Tibial nerve (tissue), 4 donors: ENCODE data around the gene MOGAT1. TPM values are rescaled to one million over a fixed set of nuclear protein-coding genes. Genes with fewer than 3 reads are reported as not detected.

Experiments
- DNase-seq, 2 donors: peaks; one replicate each; pipeline ENCODE4 v3.0.0-alpha.2; 2019; ENCODE audit warnings: low spot score in 2 of 2
- H3K27ac ChIP-seq, 4 donors: fragments of 200-600 bp; sonication (generic) in 3 of 4; one replicate each; pipeline ENCODE4 v1.5.1; 2017 to 2019; ENCODE audit warnings: mild to moderate bottlenecking in 1 of 4
- H3K27me3 ChIP-seq, 2 donors: fragments of 200-600 bp; sonication (generic) in 1 of 2; one replicate each; pipeline versions ENCODE4 v1.5.1 to v1.6.0; 2017 to 2019
- H3K36me3 ChIP-seq, 3 donors: fragments of 200-600 bp; sonication (generic); one replicate each; pipeline ENCODE4 v1.5.1; 2018 to 2019
- H3K4me1 ChIP-seq, 4 donors: fragments of 200-600 bp; sonication (generic) in 3 of 4; one replicate each; pipeline ENCODE4 v1.5.1; 2017 to 2019
- H3K4me3 ChIP-seq, 4 donors: fragments of 200-600 bp; sonication (generic) in 3 of 4; one replicate each; pipeline ENCODE4 v1.5.1; 2017 to 2019; ENCODE audit warnings: mild to moderate bottlenecking in 1 of 4, moderate library complexity in 1 of 4
- H3K9me3 ChIP-seq, 4 donors: fragments of 200-600 bp; sonication (generic) in 3 of 4; one replicate each; pipeline ENCODE4 v1.5.1; 2017 to 2019
- EP300 ChIP-seq, 2 donors: sonication (generic); formaldehyde crosslinking; IDR thresholded peaks; one replicate each; pipeline ENCODE4 v1.6.1; 2017; ENCODE audit warnings: antibody characterized with exemption in 2 of 2, mild to moderate bottlenecking in 1 of 2
- POLR2A ChIP-seq, 2 donors: fragments of 450-650 bp; IDR thresholded peaks; one replicate each; pipeline ENCODE4 v1.6.1; 2017; ENCODE audit warnings: antibody characterized with exemption in 2 of 2, mild to moderate bottlenecking in 2 of 2, moderate library complexity in 2 of 2
- WGBS, 2 donors: methylation state at CpG; one replicate each; pipeline ENCODE4 v1.1.5; 2018; 5-methylcytosine and 5-hydroxymethylcytosine counted together
- total RNA-seq, 4 donors: library from RNA; depleted of rRNA; stranded (reverse); fragments of >200 nt; gene quantifications; one replicate each; pipeline ENCODE4 v1.1.0, GENCODE V29; 2016
- TF ChIP-seq, protein P1 (sequence below), 5 experiments: fragments of 200-600 bp in 3 of 5; fragments of 450-650 bp in 2 of 5; sonication (generic) in 3 of 5; IDR thresholded peaks; one replicate each; pipeline ENCODE4 v1.5.1; 2016 to 2019; ENCODE audit warnings: antibody characterized with exemption in 5 of 5, mild to moderate bottlenecking in 3 of 5, moderate library complexity in 2 of 5

The MOGAT1 gene
- total RNA-seq, 4 donors from 2014 or later, result not detected

DNA sequence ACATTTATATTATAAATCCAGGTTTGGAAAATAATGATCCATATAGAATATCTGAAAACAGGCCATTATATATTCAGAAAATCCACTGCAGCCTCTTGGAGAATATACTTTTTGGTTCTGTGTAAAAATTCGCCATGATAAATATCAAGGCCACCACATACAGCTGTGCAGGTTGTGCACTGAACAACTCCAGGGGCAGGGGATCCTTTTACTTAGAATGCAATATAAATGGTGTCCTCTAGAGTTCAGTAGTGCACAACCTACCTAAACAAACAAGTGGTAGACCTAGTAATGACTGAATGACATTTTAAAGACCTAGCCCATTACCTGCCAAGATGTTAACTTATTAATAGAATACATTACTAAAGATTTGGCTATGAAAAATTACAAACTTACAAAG lies 22.4 kb downstream of the MOGAT1 start:
- no peak for DNase-seq
- no peaks in the 10 kb centered on the region for H3K27me3 ChIP-seq
- peaks cover 0 to 3% (median 0%) of the 10 kb centered on the region in 4 donors for H3K4me1 ChIP-seq
- no peaks in the 10 kb centered on the region for H3K36me3 ChIP-seq
- H3K4me3 ChIP-seq, result no peak overlapping the region
- TF ChIP-seq POLR2A (IDR thresholded peaks at IDR 0.05), result no peak
- TF ChIP-seq EP300 (IDR thresholded peaks at IDR 0.05), result no peak
- TF ChIP-seq, protein P1, sequence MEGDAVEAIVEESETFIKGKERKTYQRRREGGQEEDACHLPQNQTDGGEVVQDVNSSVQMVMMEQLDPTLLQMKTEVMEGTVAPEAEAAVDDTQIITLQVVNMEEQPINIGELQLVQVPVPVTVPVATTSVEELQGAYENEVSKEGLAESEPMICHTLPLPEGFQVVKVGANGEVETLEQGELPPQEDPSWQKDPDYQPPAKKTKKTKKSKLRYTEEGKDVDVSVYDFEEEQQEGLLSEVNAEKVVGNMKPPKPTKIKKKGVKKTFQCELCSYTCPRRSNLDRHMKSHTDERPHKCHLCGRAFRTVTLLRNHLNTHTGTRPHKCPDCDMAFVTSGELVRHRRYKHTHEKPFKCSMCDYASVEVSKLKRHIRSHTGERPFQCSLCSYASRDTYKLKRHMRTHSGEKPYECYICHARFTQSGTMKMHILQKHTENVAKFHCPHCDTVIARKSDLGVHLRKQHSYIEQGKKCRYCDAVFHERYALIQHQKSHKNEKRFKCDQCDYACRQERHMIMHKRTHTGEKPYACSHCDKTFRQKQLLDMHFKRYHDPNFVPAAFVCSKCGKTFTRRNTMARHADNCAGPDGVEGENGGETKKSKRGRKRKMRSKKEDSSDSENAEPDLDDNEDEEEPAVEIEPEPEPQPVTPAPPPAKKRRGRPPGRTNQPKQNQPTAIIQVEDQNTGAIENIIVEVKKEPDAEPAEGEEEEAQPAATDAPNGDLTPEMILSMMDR (IDR thresholded peaks at IDR 0.05), result no peak
- WGBS, 2 donors, result 90 to 100% methylated on average over 1 of the region's 1 CpG
- no peak overlapping the region for H3K27ac ChIP-seq
- H3K9me3 ChIP-seq, result no peaks in the 10 kb centered on the region

- Histone ChIP-seq H3K27ac (no peak overlapping the region), H3K27me3 (no peaks in the 10 kb centered on the region), H3K36me3 (no peaks in the 10 kb centered on the region), H3K4me1 (no peaks in the 10 kb centered on the region), H3K9me3 (no peaks in the 10 kb centered on the region), H3K4me3 (no peak overlapping the region)
- WGBS, 2 donors, result 88 to 89% methylated on average over 4 of the region's 4 CpGs
- TF ChIP-seq POLR2A (IDR thresholded peaks at IDR 0.05), result no peak
- TF ChIP-seq, protein P1 (IDR thresholded peaks at IDR 0.05), result no peak
- no peak for TF ChIP-seq EP300 (IDR thresholded peaks at IDR 0.05)
- no peak for DNase-seq
These were observed 26.8 kb downstream of the MOGAT1 start for GRCh38 chr2:222698276-222698675.

- TF ChIP-seq, protein P1 (IDR thresholded peaks at IDR 0.05), result no peak
- TF ChIP-seq POLR2A (IDR thresholded peaks at IDR 0.05) (no peak), EP300 (IDR thresholded peaks at IDR 0.05) (no peak)
- 64 to 68% methylated on average over 1 of the region's 1 CpG for WGBS, 2 donors
These were observed 29.8 kb downstream of the MOGAT1 start for GRCh38 chr2:222701233-222701632.

GRCh38 chr2:222701721-222702131 lies 30.3 kb downstream of the MOGAT1 start:
- DNase-seq, result no peak

More at GRCh38 chr2:222701233-222701632, 29.8 kb downstream of the MOGAT1 start:
- no peak for DNase-seq
- Histone ChIP-seq H3K27me3 (no peaks in the 10 kb centered on the region), H3K36me3 (no peaks in the 10 kb centered on the region), H3K9me3 (no peaks in the 10 kb centered on the region), H3K27ac (no peak overlapping the region), H3K4me1 (no peaks in the 10 kb centered on the region), H3K4me3 (no peak overlapping the region)

GRCh38 chr2:222703091-222703490 lies 31.6 kb downstream of the MOGAT1 start:
- no peak for TF ChIP-seq EP300 (IDR thresholded peaks at IDR 0.05)
- TF ChIP-seq, protein P1 (IDR thresholded peaks at IDR 0.05), result no peak
- no peak for TF ChIP-seq POLR2A (IDR thresholded peaks at IDR 0.05)
- WGBS, 2 donors, result 56 to 58% methylated on average over 2 of the region's 2 CpGs
- Histone ChIP-seq H3K27me3 (no peaks in the 10 kb centered on the region), H3K36me3 (no peaks in the 10 kb centered on the region), H3K4me1 (peaks cover 0 to 5% (median 0%) of the 10 kb centered on the region in 4 donors), H3K9me3 (no peaks in the 10 kb centered on the region), H3K27ac (no peak overlapping the region), H3K4me3 (no peak overlapping the region)
- DNase-seq, result no peak

More at GRCh38 chr2:222701721-222702131, 30.3 kb downstream of the MOGAT1 start:
- Histone ChIP-seq H3K27me3 (no peaks in the 10 kb centered on the region), H3K4me3 (no peak overlapping the region), H3K4me1 (no peaks in the 10 kb centered on the region), H3K27ac (no peak overlapping the region), H3K9me3 (no peaks in the 10 kb centered on the region), H3K36me3 (no peaks in the 10 kb centered on the region)
- WGBS, 2 donors, result 66 to 72% methylated on average over 5 of the region's 5 CpGs
- TF ChIP-seq EP300 (IDR thresholded peaks at IDR 0.05) (no peak), POLR2A (IDR thresholded peaks at IDR 0.05) (no peak)
- TF ChIP-seq, protein P1 (IDR thresholded peaks at IDR 0.05), result no peak
